Activated gamma-delta T cell treated with anti-CD3 and anti-CD28 coated beads, Interleukin-2, amount 50 U/mL, for 16 hours (primary cell): ENCODE data around the gene EEF1E1.
"Not testable (repeated sequence)": the region's sequence is repeated elsewhere in the genome, so short reads cannot be mapped to it uniquely, and the experiment has no call there.

ENCODE experiments used
- DNase-seq: peaks from one replicate; pipeline ENCODE4 v3.0.0-alpha.2; 2020; ENCODE audit warnings: low read depth

Gene EEF1E1

DNA sequence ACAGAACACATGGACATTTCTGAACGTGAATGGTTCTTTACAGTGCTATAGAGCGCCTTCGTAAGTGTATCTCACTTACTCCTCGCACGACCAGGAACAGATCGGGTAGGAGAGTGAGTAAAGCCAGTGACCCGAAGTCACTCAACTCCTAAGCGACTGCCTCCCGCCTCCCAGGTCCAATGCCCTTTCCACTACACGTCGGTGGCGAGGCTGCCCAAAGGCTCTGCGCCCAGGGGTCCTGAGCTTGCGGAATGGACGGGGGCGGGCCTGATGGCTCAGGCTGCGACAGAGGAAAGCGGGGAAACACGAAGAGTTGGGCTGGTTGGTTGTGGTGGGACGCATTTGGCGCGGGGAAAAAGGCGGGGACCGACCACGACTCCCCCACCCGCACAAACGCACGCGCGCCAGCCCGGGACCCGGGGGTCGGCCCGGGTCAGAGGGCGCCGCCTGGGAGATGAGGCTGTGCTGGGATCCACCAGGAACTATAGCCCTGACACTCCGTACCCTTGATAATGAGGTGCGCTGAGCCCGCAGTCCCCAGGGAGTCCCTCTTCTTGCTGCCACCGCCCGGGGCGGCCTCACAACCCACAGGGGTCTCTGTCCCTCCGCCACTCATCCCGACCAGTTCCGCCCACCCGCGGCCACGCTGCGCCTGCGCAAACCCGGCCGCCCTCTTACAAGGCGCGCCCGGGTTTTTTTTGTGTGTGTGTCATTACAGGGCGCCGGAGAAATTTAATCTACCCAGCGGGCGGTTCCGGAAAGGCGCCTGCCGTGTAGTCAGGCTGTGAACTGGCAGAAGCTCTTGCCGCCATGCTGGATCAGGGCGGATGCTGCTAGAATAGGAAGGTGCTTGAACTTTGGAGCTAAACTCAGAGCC is 38.3 kb downstream of the EEF1E1 start, which contains the start of gene BLOC1S5:
Gene BLOC1S5, minus strand, starts transcription at position 629 of the 877 bp plus-strand sequence. Its CDS starts 13 bp downstream, at position 616.
- DNase-seq: peak; percentile 95

DNA sequence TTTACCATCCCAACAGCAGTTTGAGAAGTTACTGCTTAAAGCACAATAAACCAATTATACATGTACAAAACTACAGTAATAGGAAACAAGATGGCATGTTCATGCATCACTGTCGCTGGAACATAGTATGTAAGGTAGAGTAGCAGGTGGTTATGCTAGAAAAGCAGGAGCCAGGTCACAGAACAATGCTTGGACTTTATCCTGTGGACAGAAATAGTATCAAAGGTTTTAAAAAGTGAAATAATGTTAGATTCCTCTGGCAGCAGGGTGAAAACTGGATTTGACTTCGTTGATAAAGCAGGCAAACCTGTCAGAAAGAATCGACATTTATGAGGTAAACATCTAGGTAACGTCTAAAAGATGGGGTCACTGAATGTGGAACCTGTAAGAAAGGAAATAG is 40.6 kb downstream of the EEF1E1 start:
- no peak for DNase-seq

DNA sequence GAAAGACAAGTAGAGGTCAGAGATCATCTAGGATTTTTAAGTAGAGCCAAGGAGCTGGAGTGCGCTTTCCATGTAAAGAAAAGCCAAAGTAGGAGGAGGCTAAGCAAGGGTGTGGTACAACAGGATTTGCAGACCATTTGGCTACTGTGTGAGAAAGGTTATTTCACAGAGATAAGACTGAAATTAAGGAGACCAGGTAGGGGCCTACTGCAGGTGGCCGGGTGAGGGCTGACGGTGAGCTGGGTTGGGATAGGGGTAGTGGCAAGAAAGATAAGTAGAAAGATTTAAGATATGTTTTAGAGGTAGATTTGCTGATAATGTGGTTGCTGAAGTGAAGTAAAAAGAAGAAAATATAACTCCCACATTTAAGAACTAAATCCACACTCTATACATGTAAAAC is 42.0 kb downstream of the EEF1E1 start:
- no peak for DNase-seq

DNA sequence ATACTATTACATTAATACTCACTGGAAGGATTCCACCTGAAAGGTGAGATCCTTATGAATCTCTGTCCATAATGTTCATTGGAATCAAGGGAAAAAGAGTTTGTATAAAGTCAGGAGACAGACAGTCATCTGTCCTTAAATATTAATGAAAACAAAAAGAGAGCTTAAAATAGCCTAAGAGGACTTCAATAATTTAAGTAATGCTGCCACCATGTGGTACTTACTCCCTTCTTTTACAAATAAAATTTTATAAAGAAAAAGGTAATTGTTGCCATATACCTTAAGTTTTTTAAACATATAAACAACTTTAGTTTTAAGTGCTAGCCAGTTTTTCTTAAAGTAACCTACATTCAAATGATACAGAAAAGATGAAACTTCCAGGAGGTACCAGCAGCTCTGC is 43.2 kb downstream of the EEF1E1 start:
- DNase-seq: no peak

GRCh38 chr6:8057793-8058192 is 44.6 kb downstream of the EEF1E1 start:
- DNase-seq: no peak

- DNase-seq: no peak
Measured at GRCh38 chr6:8057263-8057662, 45.1 kb downstream of the EEF1E1 start.

GRCh38 chr6:8054276-8054675 is 48.1 kb downstream of the EEF1E1 start:
- no peak for DNase-seq

DNA sequence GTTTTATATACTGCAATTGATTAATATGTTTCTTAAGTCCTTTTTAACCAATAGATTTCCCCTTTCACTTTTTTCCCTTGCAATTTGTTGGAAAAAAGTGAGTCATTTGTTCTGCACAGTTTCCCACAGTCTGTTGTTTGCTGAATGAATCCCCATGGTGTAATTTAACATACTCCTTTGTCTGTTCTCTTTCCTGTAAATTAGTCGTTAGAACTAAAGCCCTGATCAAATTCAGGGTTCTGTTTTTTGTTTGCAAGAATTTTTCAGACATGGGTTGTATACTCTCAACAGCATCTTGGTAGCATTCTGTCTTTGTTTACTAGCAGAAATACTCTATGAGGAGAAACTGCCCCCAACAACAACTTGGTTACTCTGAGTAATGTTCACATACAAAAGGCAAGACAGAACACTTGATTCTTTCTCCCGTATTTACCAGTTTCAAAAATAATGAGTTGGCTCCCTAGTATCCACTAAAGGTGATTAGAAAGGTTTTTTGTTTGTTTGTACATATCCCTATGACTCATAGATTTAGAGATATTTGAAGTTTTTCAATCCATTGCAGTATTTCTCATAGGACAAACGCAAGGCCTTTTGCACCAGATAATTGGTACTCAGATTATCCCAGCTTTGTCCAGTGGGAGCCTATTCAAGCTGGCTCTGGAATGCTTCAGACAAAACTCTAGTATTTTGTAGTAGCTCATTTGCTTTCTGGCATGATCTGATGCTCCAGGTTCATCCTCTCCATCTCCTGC is 54.6 kb downstream of the EEF1E1 start:
- DNase-seq: no peak

DNA sequence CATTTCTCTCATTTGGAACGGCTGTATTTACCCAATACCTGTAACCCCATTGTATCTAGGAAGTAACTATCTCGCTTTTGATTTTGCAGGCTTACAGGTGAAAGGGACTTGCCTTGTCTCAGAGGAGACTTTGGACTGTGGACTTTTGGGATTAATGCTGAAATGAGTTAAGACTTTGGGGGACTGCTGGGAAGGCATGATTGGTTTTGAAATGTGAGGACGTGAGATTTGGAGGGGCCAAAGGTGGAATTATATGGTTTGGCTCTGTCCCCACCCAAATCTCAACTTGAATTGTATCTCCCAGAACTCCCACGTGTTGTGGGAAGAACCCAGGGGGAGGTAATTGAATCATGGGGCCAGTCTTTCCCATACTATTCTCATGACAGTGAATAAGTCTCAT is 56.6 kb downstream of the EEF1E1 start:
- DNase-seq: not testable (repeated sequence)

DNA sequence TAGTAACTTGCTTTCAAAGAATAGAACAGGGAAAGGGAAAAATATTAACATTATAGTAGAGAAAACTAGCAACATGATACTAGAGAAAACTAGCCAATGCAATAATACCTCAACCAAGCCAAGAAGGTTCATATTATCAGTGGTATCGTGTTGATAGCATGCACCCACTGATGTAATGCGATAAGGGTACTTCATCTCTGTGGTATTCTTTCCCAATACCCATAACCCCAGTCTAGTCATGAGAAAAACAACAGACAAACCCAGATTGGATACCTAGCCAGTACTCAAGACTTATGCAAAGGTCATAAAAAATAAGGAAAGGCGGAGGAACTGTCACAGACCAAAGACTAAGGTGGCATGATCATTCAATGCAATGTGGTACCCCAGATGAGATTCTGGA is 59.1 kb downstream of the EEF1E1 start:
- no peak for DNase-seq

DNA sequence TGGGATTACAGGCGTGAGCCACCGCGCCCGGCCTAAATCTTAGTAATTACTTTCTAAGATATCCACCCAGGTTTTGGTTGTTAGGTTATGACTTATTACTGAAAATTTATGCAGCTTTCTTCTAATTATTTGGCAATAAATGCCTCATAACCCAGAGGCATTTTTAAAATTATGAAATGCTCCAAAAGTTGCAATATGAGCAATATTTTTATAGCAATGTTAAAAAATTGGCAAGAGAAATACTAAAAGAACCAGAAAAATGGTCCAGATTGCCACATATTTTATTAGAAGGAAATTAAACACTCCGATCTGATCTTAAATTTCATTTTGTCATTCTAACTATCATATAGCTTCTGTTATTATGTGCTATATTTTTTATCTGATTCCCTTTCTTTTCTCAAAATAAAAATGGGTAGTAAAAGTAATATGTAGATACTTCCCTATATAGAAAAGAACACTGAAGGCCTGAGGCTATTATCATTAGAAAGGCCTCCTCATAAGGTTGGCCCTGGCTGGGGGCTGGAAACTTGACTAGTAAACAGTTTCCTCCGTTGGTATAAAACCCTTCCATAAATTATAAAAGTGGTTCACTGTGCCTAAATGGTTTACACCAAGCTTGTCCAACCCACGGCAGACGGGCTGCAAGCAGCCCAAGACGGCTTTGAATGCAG is 60.3 kb downstream of the EEF1E1 start:
- DNase-seq: no peak

GRCh38 chr6:8034107-8034506 is 68.2 kb downstream of the EEF1E1 start:
- not testable (repeated sequence) for DNase-seq

DNA sequence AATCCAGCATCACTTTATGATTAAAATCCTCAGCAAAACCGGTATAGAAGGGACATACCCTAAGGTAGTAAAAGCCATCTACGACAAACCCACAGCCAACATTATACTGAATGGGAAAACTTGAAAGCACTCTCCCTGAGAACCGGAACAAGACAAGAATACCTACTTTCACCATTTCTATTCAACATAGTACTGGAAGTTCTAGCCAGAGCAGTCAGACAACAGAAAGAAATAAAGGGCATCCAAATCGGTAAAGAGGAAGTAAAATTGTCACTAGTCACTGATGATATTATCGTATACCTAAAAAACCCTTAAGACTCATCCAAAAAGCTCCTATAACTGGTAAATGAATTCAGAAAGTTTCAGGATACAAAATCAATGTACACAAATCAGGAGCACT is 71.4 kb downstream of the EEF1E1 start:
- no peak for DNase-seq
